Measurements from ENCODE around the gene ZKSCAN1. TPM values are rescaled to one million over a fixed set of nuclear protein-coding genes. Genes with fewer than 3 reads are reported as not detected.

Gene ZKSCAN1
- total RNA-seq, 1 donor from 2014 or later, result 84.1 TPM

DNA sequence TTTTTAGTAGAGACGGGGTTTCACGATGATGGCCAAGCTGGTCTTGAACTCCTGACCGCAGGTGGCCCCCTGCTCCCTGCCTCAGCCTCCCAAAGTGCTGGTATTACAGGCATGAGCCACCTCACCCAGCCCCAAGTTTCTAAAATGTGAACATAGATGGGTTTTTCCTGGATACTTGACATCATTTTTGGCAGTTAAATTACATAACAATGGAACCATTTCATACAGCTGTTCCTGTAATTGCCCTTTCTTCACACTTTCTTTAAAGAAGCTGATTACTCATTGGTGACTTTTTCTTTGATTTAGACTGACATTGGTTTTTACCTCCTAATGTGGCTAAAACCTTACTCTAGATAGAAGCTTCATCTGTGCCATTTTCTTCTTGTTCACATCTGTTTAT lies 5.9 kb downstream of the ZKSCAN1 start:
- no peaks in the 10 kb centered on the region for H3K27me3 Mint-ChIP-seq (ENCODE audit: unreplicated experiment)
- TF ChIP-seq, protein P1, sequence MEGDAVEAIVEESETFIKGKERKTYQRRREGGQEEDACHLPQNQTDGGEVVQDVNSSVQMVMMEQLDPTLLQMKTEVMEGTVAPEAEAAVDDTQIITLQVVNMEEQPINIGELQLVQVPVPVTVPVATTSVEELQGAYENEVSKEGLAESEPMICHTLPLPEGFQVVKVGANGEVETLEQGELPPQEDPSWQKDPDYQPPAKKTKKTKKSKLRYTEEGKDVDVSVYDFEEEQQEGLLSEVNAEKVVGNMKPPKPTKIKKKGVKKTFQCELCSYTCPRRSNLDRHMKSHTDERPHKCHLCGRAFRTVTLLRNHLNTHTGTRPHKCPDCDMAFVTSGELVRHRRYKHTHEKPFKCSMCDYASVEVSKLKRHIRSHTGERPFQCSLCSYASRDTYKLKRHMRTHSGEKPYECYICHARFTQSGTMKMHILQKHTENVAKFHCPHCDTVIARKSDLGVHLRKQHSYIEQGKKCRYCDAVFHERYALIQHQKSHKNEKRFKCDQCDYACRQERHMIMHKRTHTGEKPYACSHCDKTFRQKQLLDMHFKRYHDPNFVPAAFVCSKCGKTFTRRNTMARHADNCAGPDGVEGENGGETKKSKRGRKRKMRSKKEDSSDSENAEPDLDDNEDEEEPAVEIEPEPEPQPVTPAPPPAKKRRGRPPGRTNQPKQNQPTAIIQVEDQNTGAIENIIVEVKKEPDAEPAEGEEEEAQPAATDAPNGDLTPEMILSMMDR (IDR thresholded peaks at IDR 0.05), result no peak
- peaks cover 19% of the 10 kb centered on the region for H3K4me1 Mint-ChIP-seq (ENCODE audit: unreplicated experiment)
- peaks cover 34% of the 10 kb centered on the region for H3K36me3 Mint-ChIP-seq (ENCODE audit: unreplicated experiment)
- no peaks in the 10 kb centered on the region for H3K9me3 Mint-ChIP-seq (ENCODE audit: unreplicated experiment)
- H3K4me3 Mint-ChIP-seq (ENCODE audit: unreplicated experiment), result no peak overlapping the region
- DNase-seq (ENCODE audit: extremely low spot score, unreplicated experiment), result no peak
- H3K27ac Mint-ChIP-seq (ENCODE audit: unreplicated experiment), result no peak overlapping the region

DNA sequence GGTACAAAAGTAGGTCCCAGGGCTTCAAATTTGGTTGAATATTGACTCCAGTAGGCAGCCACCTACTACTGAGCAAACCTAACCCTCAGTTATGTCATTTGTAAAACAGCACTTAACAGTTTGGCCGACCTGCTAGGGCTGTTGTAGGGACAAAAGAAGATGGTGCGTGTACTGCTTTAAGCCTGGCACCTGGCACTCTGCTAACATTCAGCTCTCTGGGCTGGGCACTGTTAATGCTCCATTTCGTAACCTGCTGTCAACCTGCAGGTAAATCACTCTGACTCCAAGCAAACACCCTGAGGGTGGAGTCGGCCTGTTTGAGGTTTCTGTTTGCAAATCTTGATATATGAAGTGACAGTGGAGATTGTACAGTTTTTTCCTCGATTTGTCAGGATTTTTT lies 7.2 kb downstream of the ZKSCAN1 start:
- DNase-seq (ENCODE audit: extremely low spot score, unreplicated experiment), result no peak
- Mint-ChIP-seq H3K4me3 (ENCODE audit: unreplicated experiment) (no peak overlapping the region), H3K9me3 (ENCODE audit: unreplicated experiment) (no peaks in the 10 kb centered on the region), H3K4me1 (ENCODE audit: unreplicated experiment) (peaks cover 7% of the 10 kb centered on the region), H3K27ac (ENCODE audit: unreplicated experiment) (no peak overlapping the region), H3K36me3 (ENCODE audit: unreplicated experiment) (peaks cover 34% of the 10 kb centered on the region), H3K27me3 (ENCODE audit: unreplicated experiment) (no peaks in the 10 kb centered on the region)
- TF ChIP-seq, protein P1 (IDR thresholded peaks at IDR 0.05), result no peak

DNA sequence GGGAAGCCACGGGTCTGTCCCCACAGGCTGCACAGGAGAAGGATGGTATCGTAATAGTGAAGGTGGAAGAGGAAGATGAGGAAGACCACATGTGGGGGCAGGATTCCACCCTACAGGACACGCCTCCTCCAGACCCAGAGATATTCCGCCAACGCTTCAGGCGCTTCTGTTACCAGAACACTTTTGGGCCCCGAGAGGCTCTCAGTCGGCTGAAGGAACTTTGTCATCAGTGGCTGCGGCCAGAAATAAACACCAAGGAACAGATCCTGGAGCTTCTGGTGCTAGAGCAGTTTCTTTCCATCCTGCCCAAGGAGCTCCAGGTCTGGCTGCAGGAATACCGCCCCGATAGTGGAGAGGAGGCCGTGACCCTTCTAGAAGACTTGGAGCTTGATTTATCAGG lies 8.1 kb downstream of the ZKSCAN1 start:
- no peak for DNase-seq (ENCODE audit: extremely low spot score, unreplicated experiment)
- H3K27me3 Mint-ChIP-seq (ENCODE audit: unreplicated experiment), result no peaks in the 10 kb centered on the region
- no peak overlapping the region for H3K27ac Mint-ChIP-seq (ENCODE audit: unreplicated experiment)
- TF ChIP-seq, protein P1 (IDR thresholded peaks at IDR 0.05), result no peak
- peaks cover 3% of the 10 kb centered on the region for H3K4me1 Mint-ChIP-seq (ENCODE audit: unreplicated experiment)
- no peak overlapping the region for H3K4me3 Mint-ChIP-seq (ENCODE audit: unreplicated experiment)
- H3K36me3 Mint-ChIP-seq (ENCODE audit: unreplicated experiment), result peaks cover 36% of the 10 kb centered on the region
- H3K9me3 Mint-ChIP-seq (ENCODE audit: unreplicated experiment), result no peaks in the 10 kb centered on the region

DNA sequence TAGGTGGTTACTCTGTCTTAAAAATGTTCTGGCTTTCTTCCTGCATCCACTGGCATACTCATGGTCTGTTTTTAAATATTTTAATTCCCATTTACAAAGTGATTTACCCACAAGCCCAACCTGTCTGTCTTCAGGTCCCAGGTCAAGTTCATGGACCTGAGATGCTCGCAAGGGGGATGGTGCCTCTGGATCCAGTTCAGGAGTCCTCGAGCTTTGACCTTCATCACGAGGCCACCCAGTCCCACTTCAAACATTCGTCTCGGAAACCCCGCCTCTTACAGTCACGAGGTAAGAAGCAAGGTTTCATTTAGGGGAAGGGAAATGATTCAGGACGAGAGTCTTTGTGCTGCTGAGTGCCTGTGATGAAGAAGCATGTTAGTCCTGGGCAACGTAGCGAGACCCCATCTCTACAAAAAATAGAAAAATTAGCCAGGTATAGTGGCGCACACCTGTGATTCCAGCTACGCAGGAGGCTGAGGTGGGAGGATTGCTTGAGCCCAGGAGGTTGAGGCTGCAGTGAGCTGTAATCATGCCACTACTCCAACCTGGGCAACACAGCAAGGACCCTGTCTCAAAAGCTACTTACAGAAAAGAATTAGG lies 8.7 kb downstream of the ZKSCAN1 start:
- Mint-ChIP-seq H3K9me3 (ENCODE audit: unreplicated experiment) (no peaks in the 10 kb centered on the region), H3K27me3 (ENCODE audit: unreplicated experiment) (no peaks in the 10 kb centered on the region), H3K27ac (ENCODE audit: unreplicated experiment) (no peak overlapping the region), H3K4me3 (ENCODE audit: unreplicated experiment) (no peak overlapping the region), H3K36me3 (ENCODE audit: unreplicated experiment) (peaks cover 36% of the 10 kb centered on the region), H3K4me1 (ENCODE audit: unreplicated experiment) (peaks cover 3% of the 10 kb centered on the region)
- TF ChIP-seq, protein P1 (IDR thresholded peaks at IDR 0.05), result no peak
- no peak for DNase-seq (ENCODE audit: extremely low spot score, unreplicated experiment)

DNA sequence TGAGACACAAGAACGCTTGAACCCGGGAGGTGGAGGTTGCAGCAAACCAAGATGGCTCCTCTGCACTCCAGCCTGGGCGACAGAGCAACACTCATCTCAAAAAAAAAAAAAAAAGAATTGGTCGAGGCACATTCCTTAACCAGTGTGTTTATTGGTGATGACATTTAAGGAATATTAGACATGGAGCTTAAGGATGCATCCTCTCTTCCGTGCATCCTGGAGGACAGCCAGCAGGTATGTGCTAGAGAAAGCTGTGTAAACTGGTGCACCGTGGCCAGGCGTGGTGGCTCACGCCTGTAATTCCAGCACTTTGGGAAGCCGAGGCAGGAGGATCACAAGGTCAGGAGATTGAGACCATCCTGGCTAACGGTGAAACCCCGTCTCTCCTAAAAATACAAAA lies 11.8 kb downstream of the ZKSCAN1 start:
- no peak overlapping the region for H3K4me3 Mint-ChIP-seq (ENCODE audit: unreplicated experiment)
- TF ChIP-seq, protein P1 (IDR thresholded peaks at IDR 0.05), result no peak

More for the DNA sequence above, 11.8 kb downstream of the ZKSCAN1 start:
- DNase-seq (ENCODE audit: extremely low spot score, unreplicated experiment), result no peak
- no peaks in the 10 kb centered on the region for H3K9me3 Mint-ChIP-seq (ENCODE audit: unreplicated experiment)
- H3K4me1 Mint-ChIP-seq (ENCODE audit: unreplicated experiment), result no peaks in the 10 kb centered on the region
- no peak overlapping the region for H3K27ac Mint-ChIP-seq (ENCODE audit: unreplicated experiment)
- H3K27me3 Mint-ChIP-seq (ENCODE audit: unreplicated experiment), result no peaks in the 10 kb centered on the region
- peaks cover 50% of the 10 kb centered on the region for H3K36me3 Mint-ChIP-seq (ENCODE audit: unreplicated experiment)
